Measurements from ENCODE around the gene PPFIA1. TPM values are rescaled to one million over a fixed set of nuclear protein-coding genes. Genes with fewer than 3 reads are reported as not detected.

Gene PPFIA1
- total RNA-seq = 10 to 100 TPM; 50.9 to 57.9 (median 54.6) TPM

- 1% methylated on average over 35 to 36 of the region's 99 CpGs for WGBS, 2 donors
- H3K4me3 ChIP-seq (replicated peaks in 1 of 3) = peak within 1 kb of the TSS; percentile 86 to 95 (median 88)
- no peaks in the 10 kb centered on the region for H3K27me3 ChIP-seq
- H3K4me1 ChIP-seq = peaks cover 10 to 11% of the 10 kb centered on the region in 2 donors
- peak; percentile 97 for DNase-seq
- intact Hi-C loops (cut with DNase I) = loop anchor here (5.0 kb wide), 1 partner anchor 52 kb away; no protein-coding TSS in a partner anchor
- peak within 1 kb of the TSS; percentile 66 to 94 (median 86) for H3K27ac ChIP-seq
- TF ChIP-seq POLR2A (IDR thresholded peaks at IDR 0.05) (peak; percentile 95 to 98), CTCF (IDR thresholded peaks at IDR 0.05) (no peak)
- H3K36me3 ChIP-seq = peaks cover 7 to 16% of the 10 kb centered on the region in 2 donors
- no peaks in the 10 kb centered on the region for H3K9me3 ChIP-seq
Measured at GRCh38 chr11:70270104-70270876, at the start of gene PPFIA1. Gene PPFIA1 (plus strand): TSS chr11:70270690. CDS start chr11:70272173, 1,483 bp downstream.

- Histone ChIP-seq H3K27me3 (no peaks in the 10 kb centered on the region), H3K9me3 (no peaks in the 10 kb centered on the region), H3K4me1 (no peaks in the 10 kb centered on the region), H3K4me3 (replicated peaks in 1 of 3) (no peak overlapping the region), H3K27ac (no peak overlapping the region), H3K36me3 (no peaks in the 10 kb centered on the region)
- 78 to 90% methylated on average over 1 of the region's 1 CpG for WGBS, 2 donors
- TF ChIP-seq CTCF (IDR thresholded peaks at IDR 0.05) (no peak), POLR2A (IDR thresholded peaks at IDR 0.05) (no peak)
- no peak for DNase-seq
- intact Hi-C loops (cut with DNase I) = no loop called here
Measured at GRCh38 chr11:70220920-70221319, 49.6 kb upstream of the PPFIA1 start.

- TF ChIP-seq CTCF (IDR thresholded peaks at IDR 0.05) = no peak
- no peak for TF ChIP-seq POLR2A (IDR thresholded peaks at IDR 0.05)
- intact Hi-C loops (cut with DNase I) = no loop called here
- Histone ChIP-seq H3K4me1 (no peaks in the 10 kb centered on the region), H3K27ac (no peak overlapping the region), H3K36me3 (no peaks in the 10 kb centered on the region), H3K9me3 (no peaks in the 10 kb centered on the region), H3K27me3 (no peaks in the 10 kb centered on the region), H3K4me3 (replicated peaks in 1 of 3) (no peak overlapping the region)
- 59 to 71% methylated on average over 7 to 8 of the region's 8 CpGs for WGBS, 2 donors
- DNase-seq = peak; percentile 66 to 71
Measured at GRCh38 chr11:70225681-70226177, 44.8 kb upstream of the PPFIA1 start.

GRCh38 chr11:70226183-70226582, 44.3 kb upstream of the PPFIA1 start:
- intact Hi-C loops (cut with DNase I) = no loop called here
- Histone ChIP-seq H3K27ac (no peak overlapping the region), H3K36me3 (no peaks in the 10 kb centered on the region), H3K4me3 (replicated peaks in 1 of 3) (no peak overlapping the region), H3K9me3 (no peaks in the 10 kb centered on the region), H3K4me1 (no peaks in the 10 kb centered on the region), H3K27me3 (no peaks in the 10 kb centered on the region)
- TF ChIP-seq POLR2A (IDR thresholded peaks at IDR 0.05) = no peak
- no peak for TF ChIP-seq CTCF (IDR thresholded peaks at IDR 0.05)
- DNase-seq = no peak
- WGBS, 2 donors = 79 to 98% methylated on average over 3 of the region's 3 CpGs

- no peak overlapping the region for H3K27ac ChIP-seq
- TF ChIP-seq CTCF (IDR thresholded peaks at IDR 0.05) (no peak), POLR2A (IDR thresholded peaks at IDR 0.05) (no peak)
Measured at GRCh38 chr11:70226967-70227366, 43.5 kb upstream of the PPFIA1 start.

More at GRCh38 chr11:70226967-70227366, 43.5 kb upstream of the PPFIA1 start:
- Histone ChIP-seq H3K9me3 (no peaks in the 10 kb centered on the region), H3K4me3 (replicated peaks in 1 of 3) (no peak overlapping the region), H3K4me1 (no peaks in the 10 kb centered on the region), H3K27me3 (no peaks in the 10 kb centered on the region), H3K36me3 (no peaks in the 10 kb centered on the region)
- 69 to 74% methylated on average over 8 of the region's 9 CpGs for WGBS, 2 donors
- intact Hi-C loops (cut with DNase I) = no loop called here
- no peak for DNase-seq
